CD14-positive monocyte (primary cell): ENCODE results near the gene GSTA5. TPM values are rescaled to one million over a fixed set of nuclear protein-coding genes. Genes with fewer than 3 reads are reported as not detected.

Experiments
- DNase-seq, 3 donors: peaks; one replicate each; pipeline ENCODE4 v3.0.0-alpha.2; 2011 to 2022
- H2AFZ ChIP-seq: 2 replicates; pipeline ENCODE4 v1.6.0; 2012; ENCODE audit warnings: mild to moderate bottlenecking, low read depth, low read length, inconsistent platforms; ENCODE audit not compliant: insufficient read depth, poor library complexity, severe bottlenecking
- H3K27ac ChIP-seq, 2 donors: 1 replicate in 1 of 2; 2 replicates in 1 of 2; pipeline ENCODE4 v1.5.1; 2012 to 2013; ENCODE audit warnings: low read length in 2 of 2, control low read depth in 1 of 2, inconsistent platforms in 1 of 2, low read depth in 1 of 2, mild to moderate bottlenecking in 1 of 2
- H3K27me3 ChIP-seq, 2 donors: one replicate each; pipeline versions ENCODE4 v1.6.0 to v1.6.1; 2011 to 2013; ENCODE audit warnings: low read length in 2 of 2; ENCODE audit not compliant: control insufficient read depth in 2 of 2, insufficient read depth in 2 of 2
- H3K36me3 ChIP-seq, 2 donors: replicated peaks in 1 of 2; 1 replicate in 1 of 2; 2 replicates in 1 of 2; pipeline versions ENCODE4 v1.5.1 to v1.6.1; 2012 to 2013; ENCODE audit warnings: low read length in 2 of 2, control low read depth in 1 of 2, inconsistent platforms in 1 of 2, mild to moderate bottlenecking in 1 of 2; ENCODE audit not compliant: insufficient read depth in 2 of 2, control insufficient read depth in 1 of 2
- H3K4me1 ChIP-seq, 2 donors: 1 replicate in 1 of 2; 2 replicates in 1 of 2; pipeline versions ENCODE4 v1.5.1 to v1.6.1; 2012 to 2013; ENCODE audit warnings: low read length in 2 of 2, control low read depth in 1 of 2, inconsistent platforms in 1 of 2, mild to moderate bottlenecking in 1 of 2, moderate library complexity in 1 of 2; ENCODE audit not compliant: insufficient read depth in 2 of 2, control insufficient read depth in 1 of 2
- H3K4me2 ChIP-seq: replicated peaks from 2 replicates; pipeline ENCODE3; 2012; ENCODE audit warnings: low read length, moderate library complexity, mild to moderate bottlenecking; ENCODE audit not compliant: poor library complexity, severe bottlenecking; ENCODE audit errors: extremely low read depth
- H3K4me3 ChIP-seq, 3 experiments: fragments of 200-600 bp in 1 of 3; sonication (generic) in 1 of 3; replicated peaks in 1 of 3; 1 replicate in 2 of 3; 2 replicates in 1 of 3; pipeline ENCODE4 v1.5.1; 2011 to 2013; ENCODE audit warnings: low read length in 3 of 3, mild to moderate bottlenecking in 3 of 3, control low read depth in 2 of 3, low read depth in 2 of 3, inconsistent platforms in 1 of 3, moderate library complexity in 1 of 3
- H3K79me2 ChIP-seq: 2 replicates; pipeline ENCODE4 v1.6.0; 2012; ENCODE audit warnings: mild to moderate bottlenecking, control low read depth, inconsistent platforms, low read length, moderate library complexity; ENCODE audit not compliant: insufficient read depth
- H3K9ac ChIP-seq: 2 replicates; pipeline ENCODE4 v1.6.0; 2017; ENCODE audit warnings: low read length, mild to moderate bottlenecking; ENCODE audit not compliant: insufficient read depth, poor library complexity, severe bottlenecking
- H3K9me3 ChIP-seq, 2 donors: replicated peaks in 1 of 2; 1 replicate in 1 of 2; 2 replicates in 1 of 2; pipeline versions ENCODE4 v1.5.1 to v1.6.1; 2012 to 2013; ENCODE audit warnings: low read length in 2 of 2, control low read depth in 1 of 2; ENCODE audit not compliant: control insufficient read depth in 1 of 2, insufficient read depth in 1 of 2
- H4K20me1 ChIP-seq: 2 replicates; pipeline ENCODE4 v1.6.0; 2012; ENCODE audit warnings: mild to moderate bottlenecking, low read length, control low read depth, moderate library complexity; ENCODE audit not compliant: insufficient read depth
- H3K27ac Mint-ChIP-seq, 7 donors: one replicate each; pipeline ENCODE4 v1.8.0; 2020; ENCODE audit warnings: mild to moderate bottlenecking in 7 of 7, mixed read lengths in 7 of 7, moderate library complexity in 6 of 7, inconsistent platforms in 2 of 7
- H3K27me3 Mint-ChIP-seq, 3 donors: one replicate each; pipeline ENCODE4 v1.8.0; 2021 to 2022; ENCODE audit warnings: low read depth in 3 of 3, mild to moderate bottlenecking in 3 of 3, mixed read lengths in 3 of 3, moderate library complexity in 3 of 3, inconsistent platforms in 1 of 3
- H3K36me3 Mint-ChIP-seq, 2 donors: one replicate each; pipeline ENCODE4 v1.8.0; 2020; ENCODE audit warnings: mixed read lengths in 2 of 2, inconsistent platforms in 1 of 2, mild to moderate bottlenecking in 1 of 2
- H3K4me1 Mint-ChIP-seq: one replicate; pipeline ENCODE4 v1.8.0; 2020; ENCODE audit warnings: mild to moderate bottlenecking, mixed read lengths
- H3K4me3 Mint-ChIP-seq, 2 donors: one replicate each; pipeline ENCODE4 v1.8.0; 2020; ENCODE audit warnings: mild to moderate bottlenecking in 2 of 2, mixed read lengths in 2 of 2, moderate library complexity in 1 of 2
- H3K9me3 Mint-ChIP-seq, 7 donors: one replicate each; pipeline ENCODE4 v1.8.0; 2020 to 2022; ENCODE audit warnings: mixed read lengths in 7 of 7, mild to moderate bottlenecking in 6 of 7, moderate library complexity in 6 of 7, inconsistent platforms in 2 of 7
- CTCF ChIP-seq: fragments of 200-600 bp; IDR thresholded peaks from one replicate; pipeline ENCODE4 v1.8.0; 2022; ENCODE audit warnings: antibody characterized with exemption, mild to moderate bottlenecking
- WGBS: methylation state at CpG from one replicate; pipeline ENCODE4 v1.1.5; 2013; ENCODE audit warnings: missing lambda C conversion rate; ENCODE audit not compliant: insufficient coverage; 5-methylcytosine and 5-hydroxymethylcytosine counted together
- intact Hi-C, 2 donors: fragments of 100-400 bp; cut with micrococcal nuclease; formaldehyde crosslinking; loops; one replicate each; pipeline versions ENCODE4 v1.15.0 to v1.15.1; 2023
- polyA plus RNA-seq, 3 donors: library from polyadenylated mRNA; depleted of rRNA in 1 of 3; unstranded in 2 of 3; stranded (reverse) in 1 of 3; fragments of 300-500 nt in 2 of 3; fragments of >200 nt in 1 of 3; fragmentation: Illumina TruSeq in 2 of 3; gene quantifications; 1 replicate in 2 of 3; 2 replicates in 1 of 3; pipeline ENCODE4 v1.2.3, GENCODE V29; 2012 to 2021

GSTA5 gene
- polyA plus RNA-seq, 3 donors: not detected

DNA sequence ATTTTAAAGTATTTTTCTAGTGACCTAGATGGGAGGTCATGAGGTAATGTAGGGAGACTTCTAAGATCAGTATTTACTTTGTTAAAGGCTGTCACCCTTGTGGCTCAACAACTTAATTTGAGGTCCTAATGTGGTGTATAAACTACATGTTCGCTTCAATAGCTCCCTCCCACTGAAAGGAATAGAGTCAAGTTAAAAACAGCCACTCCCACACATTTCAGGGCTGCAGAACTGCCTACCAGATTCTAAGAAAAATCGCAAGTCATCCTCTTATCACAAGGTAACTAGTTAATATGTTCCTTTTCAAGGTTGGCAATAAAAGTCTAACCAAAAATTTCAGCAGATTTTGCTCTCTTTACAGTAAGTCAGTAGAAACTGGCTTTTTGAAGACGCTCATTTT lies 52.1 kb downstream of the GSTA5 start:
- H3K9ac ChIP-seq: no peak overlapping the region
- WGBS: 67% methylated on average over 1 of the region's 3 CpGs

GRCh38 chr6:52787917-52788316 lies 52.7 kb downstream of the GSTA5 start:
- H3K36me3 Mint-ChIP-seq: no peaks in the 10 kb centered on the region
- H3K27me3 ChIP-seq: no peaks in the 10 kb centered on the region
- H3K4me2 ChIP-seq: no peak overlapping the region
- intact Hi-C loops: no loop called here
- DNase-seq: no peak
- H3K4me1 ChIP-seq: no peaks in the 10 kb centered on the region
- no peak overlapping the region for H3K4me3 Mint-ChIP-seq
- WGBS: no CpG with 5 or more reads among the region's 3 CpGs
- H3K27ac ChIP-seq: no peak overlapping the region
- H3K27ac Mint-ChIP-seq: no peak overlapping the region
- no peak overlapping the region for H2AFZ ChIP-seq
- no peaks in the 10 kb centered on the region for H3K36me3 ChIP-seq
- H3K9me3 Mint-ChIP-seq: peaks cover 8 to 23% (median 18%) of the 10 kb centered on the region in 7 donors
- TF ChIP-seq CTCF: no peak
- peaks cover 0 to 2% (median 1%) of the 10 kb centered on the region in 3 donors for H3K27me3 Mint-ChIP-seq
- H3K4me3 ChIP-seq: no peak overlapping the region
- no peaks in the 10 kb centered on the region for H3K4me1 Mint-ChIP-seq
- H4K20me1 ChIP-seq: no peaks in the 10 kb centered on the region
- peaks cover 0 to 9% of the 10 kb centered on the region in 2 donors for H3K9me3 ChIP-seq
- no peaks in the 10 kb centered on the region for H3K79me2 ChIP-seq
- H3K9ac ChIP-seq: no peak overlapping the region

More for the DNA sequence above, 52.1 kb downstream of the GSTA5 start:
- H3K27ac ChIP-seq: no peak overlapping the region
- H3K4me1 ChIP-seq: no peaks in the 10 kb centered on the region
- H3K36me3 ChIP-seq: no peaks in the 10 kb centered on the region
- no peak for TF ChIP-seq CTCF
- no peak for DNase-seq
- no peaks in the 10 kb centered on the region for H3K27me3 ChIP-seq
- Mint-ChIP-seq H3K4me1 (no peaks in the 10 kb centered on the region), H3K27me3 (peaks cover 0 to 2% (median 1%) of the 10 kb centered on the region in 3 donors), H3K4me3 (no peak overlapping the region), H3K36me3 (no peaks in the 10 kb centered on the region), H3K27ac (no peak overlapping the region), H3K9me3 (peaks cover 13 to 23% (median 18%) of the 10 kb centered on the region in 7 donors)
- peaks cover 0 to 9% of the 10 kb centered on the region in 2 donors for H3K9me3 ChIP-seq
- H3K79me2 ChIP-seq: no peaks in the 10 kb centered on the region
- H4K20me1 ChIP-seq: no peaks in the 10 kb centered on the region
- H3K4me2 ChIP-seq: no peak overlapping the region
- no peak overlapping the region for H2AFZ ChIP-seq
- intact Hi-C loops: no loop called here
- no peak overlapping the region for H3K4me3 ChIP-seq
